Left lung (tissue), 10 donors: ENCODE results near the gene CHCHD3. TPM values are rescaled to one million over a fixed set of nuclear protein-coding genes. Genes with fewer than 3 reads are reported as not detected.

Experiments
- ATAC-seq: fragments of 200-7000 bp; cut with Tn5 transposase; one replicate; pipeline ENCODE4 v1.9.1; 2020; ENCODE audit warnings: moderate library complexity
- DNase-seq, 4 donors: peaks; one replicate each; pipeline ENCODE4 v3.0.0-alpha.2; 2013 to 2020
- H3K27ac ChIP-seq, 2 donors: fragments of 200-600 bp; sonication (generic) in 1 of 2; one replicate each; pipeline versions ENCODE4 v1.5.0 to v1.8.0; 2020 to 2021
- H3K27me3 ChIP-seq, 2 donors: fragments of 200-600 bp; sonication (generic) in 1 of 2; one replicate each; pipeline versions ENCODE4 v1.5.0 to v1.8.0; 2020 to 2021
- H3K36me3 ChIP-seq, 2 donors: fragments of 200-600 bp; sonication (generic) in 1 of 2; one replicate each; pipeline versions ENCODE4 v1.5.0 to v1.8.0; 2020 to 2021
- H3K4me1 ChIP-seq, 2 donors: fragments of 200-600 bp; one replicate each; pipeline ENCODE4 v1.8.0; 2021
- H3K4me3 ChIP-seq, 2 donors: fragments of 200-600 bp; sonication (generic) in 1 of 2; one replicate each; pipeline versions ENCODE4 v1.5.0 to v1.8.0; 2020 to 2021; ENCODE audit warnings: mild to moderate bottlenecking in 1 of 2
- H3K9me3 ChIP-seq, 2 donors: fragments of 200-600 bp; sonication (generic) in 1 of 2; one replicate each; pipeline versions ENCODE4 v1.5.0 to v1.8.0; 2020 to 2021
- CTCF ChIP-seq, 2 donors: fragments of 200-600 bp; sonication (generic) in 1 of 2; IDR thresholded peaks; one replicate each; pipeline versions ENCODE4 v1.5.0 to v1.8.0; 2021; ENCODE audit warnings: antibody characterized with exemption in 2 of 2
- intact Hi-C, 2 donors: fragments of 100-400 bp; cut with DNase I; formaldehyde crosslinking; loops; one replicate each; pipeline versions ENCODE4 v1.11.2 to v1.14.2; 2022
- polyA plus RNA-seq, 6 donors: library from polyadenylated mRNA; unstranded; fragments of 120-200 nt; gene quantifications; one replicate each; pipeline ENCODE4 v1.2.1, GENCODE V29; 2013; ENCODE audit not compliant: insufficient read length in 6 of 6
- total RNA-seq, 2 donors: library from RNA; stranded (reverse); fragmentation: NEBNext Ultra II Directional; extraction: Animal tissue kit (Norgen Biotek cat#: 25700); gene quantifications; one replicate each; pipeline ENCODE4 v1.2.1, GENCODE V29; 2021
- donor health status: DM: no; HTN: yes; CAD: no.
- donor health status: DM: no; HTN: no; CAD: no.

CHCHD3 gene
- total and polyA plus RNA-seq, 8 donors, result 45.4 to 58.9 (median 54.5) TPM

- intact Hi-C loops, result no loop called here
- Histone ChIP-seq H3K27me3 (no peaks in the 10 kb centered on the region), H3K4me3 (no peak overlapping the region), H3K4me1 (no peaks in the 10 kb centered on the region), H3K27ac (no peak overlapping the region), H3K9me3 (no peaks in the 10 kb centered on the region), H3K36me3 (no peaks in the 10 kb centered on the region)
- TF ChIP-seq CTCF (IDR thresholded peaks at IDR 0.05), result no peak
- DNase-seq, result no peak
- ATAC-seq, result no peak
These were observed 263.9 kb downstream of the CHCHD3 start for GRCh38 chr7:132817949-132818348.

GRCh38 chr7:132815696-132816311 is 266.1 kb downstream of the CHCHD3 start:
- no peak overlapping the region for H3K27ac ChIP-seq
- H3K9me3 ChIP-seq, result no peaks in the 10 kb centered on the region
- ATAC-seq, result peak; percentile 60
- TF ChIP-seq CTCF (IDR thresholded peaks at IDR 0.05), result no peak
- intact Hi-C loops, result no loop called here
- no peaks in the 10 kb centered on the region for H3K27me3 ChIP-seq
- peak in 1 of 4 donors; percentile 4 for DNase-seq
- H3K36me3 ChIP-seq, result no peaks in the 10 kb centered on the region
- H3K4me1 ChIP-seq, result no peaks in the 10 kb centered on the region
- no peak overlapping the region for H3K4me3 ChIP-seq

- no peak overlapping the region for H3K27ac ChIP-seq
- H3K4me1 ChIP-seq, result no peaks in the 10 kb centered on the region
- no peak for TF ChIP-seq CTCF (IDR thresholded peaks at IDR 0.05)
- no peaks in the 10 kb centered on the region for H3K27me3 ChIP-seq
- no peaks in the 10 kb centered on the region for H3K36me3 ChIP-seq
- DNase-seq, result no peak
- no peak for ATAC-seq
- no peak overlapping the region for H3K4me3 ChIP-seq
- H3K9me3 ChIP-seq, result no peaks in the 10 kb centered on the region
- intact Hi-C loops, result no loop called here
These were observed 266.8 kb downstream of the CHCHD3 start for GRCh38 chr7:132815130-132815529.

- H3K9me3 ChIP-seq, result no peaks in the 10 kb centered on the region
- H3K4me3 ChIP-seq, result no peak overlapping the region
These were observed 271.3 kb downstream of the CHCHD3 start for GRCh38 chr7:132810561-132810960.

GRCh38 chr7:132806834-132807233 is 275.1 kb downstream of the CHCHD3 start:
- intact Hi-C loops, result no loop called here
- DNase-seq (no peak), ATAC-seq (no peak)
- no peak for TF ChIP-seq CTCF (IDR thresholded peaks at IDR 0.05)
- Histone ChIP-seq H3K9me3 (no peaks in the 10 kb centered on the region), H3K4me3 (no peak overlapping the region), H3K27ac (no peak overlapping the region), H3K36me3 (no peaks in the 10 kb centered on the region), H3K4me1 (no peaks in the 10 kb centered on the region), H3K27me3 (no peaks in the 10 kb centered on the region)

More at GRCh38 chr7:132810561-132810960, 271.3 kb downstream of the CHCHD3 start:
- no peak for ATAC-seq
- no peak for DNase-seq
- H3K36me3 ChIP-seq, result no peaks in the 10 kb centered on the region
- no peak overlapping the region for H3K27ac ChIP-seq
- intact Hi-C loops, result no loop called here
- no peaks in the 10 kb centered on the region for H3K4me1 ChIP-seq
- no peaks in the 10 kb centered on the region for H3K27me3 ChIP-seq
- no peak for TF ChIP-seq CTCF (IDR thresholded peaks at IDR 0.05)
